HG02884 (cell line): ENCODE measurements around the gene TSTD1.
A peak's percentile ranks its signal among the peaks of the same experiment; 100 is the strongest.
"Not testable (repeated sequence)": the region's sequence is repeated elsewhere in the genome, so short reads cannot be mapped to it uniquely, and the experiment has no call there.

Experiments
- ATAC-seq: cut with Tn5 transposase; IDR thresholded peaks from one replicate; pipeline ENCODE4 v1.9.1; 2021; ENCODE audit warnings: mild to moderate bottlenecking, moderate library complexity; ENCODE audit not compliant: unreplicated experiment

The TSTD1 gene

GRCh38 chr1:161069241-161069640 lies 30.5 kb upstream of the TSTD1 start:
- no peak for ATAC-seq

GRCh38 chr1:161068306-161069234 lies 29.8 kb upstream of the TSTD1 start:
- no peak for ATAC-seq

DNA sequence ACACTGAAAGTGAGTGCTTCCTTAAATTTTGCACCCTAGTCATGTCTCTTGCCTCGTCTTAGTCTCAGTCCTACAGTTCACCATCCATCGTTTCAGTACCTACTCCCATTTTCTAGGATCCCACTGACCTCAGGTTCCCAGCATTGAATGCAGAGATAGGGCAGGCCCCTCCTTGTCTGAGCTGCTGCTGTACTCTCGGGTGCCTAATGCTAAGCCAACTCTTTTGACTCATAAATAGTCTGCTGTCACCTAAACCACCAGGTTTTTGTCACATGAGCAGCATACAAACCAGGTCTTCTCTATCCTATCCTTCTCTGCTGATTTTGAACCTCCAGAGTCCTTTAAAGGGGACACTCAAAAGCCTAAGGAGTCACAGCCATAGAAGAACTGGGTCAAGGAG lies 27.9 kb upstream of the TSTD1 start:
- no peak for ATAC-seq

DNA sequence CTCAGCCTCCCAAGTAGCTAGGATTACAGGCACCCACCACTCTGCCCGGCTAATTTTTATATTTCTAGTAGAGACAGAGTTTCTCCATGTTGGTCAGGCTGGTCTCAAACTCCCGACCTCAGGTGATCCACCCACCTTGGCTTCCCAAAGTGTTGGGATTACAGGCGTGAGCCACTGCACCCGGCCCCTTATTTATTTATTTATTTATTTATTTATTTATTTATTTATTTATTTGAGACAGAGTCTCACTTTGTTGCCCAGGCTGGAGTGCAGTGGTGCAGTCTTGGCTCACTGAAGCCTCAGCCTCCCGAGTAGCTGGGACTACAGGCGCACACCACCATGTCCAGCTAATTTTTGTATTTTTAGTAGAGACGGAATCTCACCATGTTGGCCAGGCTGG lies 26.9 kb upstream of the TSTD1 start:
- not testable (repeated sequence) for ATAC-seq

GRCh38 chr1:161063936-161064335 lies 25.2 kb upstream of the TSTD1 start:
- ATAC-seq = not testable (repeated sequence)

GRCh38 chr1:161061419-161061818 lies 22.7 kb upstream of the TSTD1 start:
- no peak for ATAC-seq

- ATAC-seq = no peak
Measured at GRCh38 chr1:161059293-161059692, 20.5 kb upstream of the TSTD1 start.

GRCh38 chr1:161054805-161055204 lies 16.0 kb upstream of the TSTD1 start:
- no peak for ATAC-seq

DNA sequence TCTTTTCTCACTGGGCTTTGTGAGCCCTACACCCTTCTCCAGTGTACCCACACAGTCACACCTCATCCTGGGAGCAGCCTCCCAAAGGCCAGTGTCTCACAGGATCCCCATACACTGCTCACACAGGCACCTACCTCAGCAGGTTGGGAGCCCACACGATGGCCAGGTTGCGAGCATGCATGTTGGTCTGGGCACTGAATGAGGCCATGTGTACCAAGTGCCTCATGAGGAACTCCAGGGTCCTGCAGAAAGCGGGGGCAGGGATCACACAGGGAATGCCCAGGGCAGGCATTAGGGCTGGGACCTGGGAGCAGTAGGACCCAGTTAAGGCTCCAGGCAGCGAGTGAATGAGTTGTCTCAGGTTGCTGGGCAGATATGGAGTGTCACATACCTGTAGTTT lies 15.5 kb upstream of the TSTD1 start:
- no peak for ATAC-seq

- ATAC-seq = no peak
Measured at GRCh38 chr1:161052899-161053298, 14.1 kb upstream of the TSTD1 start.

DNA sequence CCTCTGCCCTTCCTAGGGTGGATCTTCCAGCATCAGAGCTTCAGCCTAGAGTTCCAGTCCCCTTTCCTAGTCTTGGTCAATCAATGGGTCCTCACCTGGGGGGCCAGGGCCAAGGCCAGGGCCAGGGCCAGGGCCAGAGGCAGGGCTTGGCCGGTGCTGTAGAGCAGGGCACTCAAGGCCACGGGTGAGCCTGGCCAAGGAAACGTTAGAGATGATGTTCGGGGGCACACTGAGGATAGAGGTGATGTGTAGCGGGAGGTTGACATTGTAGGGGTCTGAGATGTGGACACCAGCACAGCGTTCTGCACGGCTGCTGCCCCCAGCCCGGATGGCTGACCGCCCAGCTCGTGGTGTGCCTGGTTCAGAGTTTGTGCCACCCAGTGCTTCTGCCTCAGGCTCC lies 12.5 kb upstream of the TSTD1 start:
- ATAC-seq = no peak

DNA sequence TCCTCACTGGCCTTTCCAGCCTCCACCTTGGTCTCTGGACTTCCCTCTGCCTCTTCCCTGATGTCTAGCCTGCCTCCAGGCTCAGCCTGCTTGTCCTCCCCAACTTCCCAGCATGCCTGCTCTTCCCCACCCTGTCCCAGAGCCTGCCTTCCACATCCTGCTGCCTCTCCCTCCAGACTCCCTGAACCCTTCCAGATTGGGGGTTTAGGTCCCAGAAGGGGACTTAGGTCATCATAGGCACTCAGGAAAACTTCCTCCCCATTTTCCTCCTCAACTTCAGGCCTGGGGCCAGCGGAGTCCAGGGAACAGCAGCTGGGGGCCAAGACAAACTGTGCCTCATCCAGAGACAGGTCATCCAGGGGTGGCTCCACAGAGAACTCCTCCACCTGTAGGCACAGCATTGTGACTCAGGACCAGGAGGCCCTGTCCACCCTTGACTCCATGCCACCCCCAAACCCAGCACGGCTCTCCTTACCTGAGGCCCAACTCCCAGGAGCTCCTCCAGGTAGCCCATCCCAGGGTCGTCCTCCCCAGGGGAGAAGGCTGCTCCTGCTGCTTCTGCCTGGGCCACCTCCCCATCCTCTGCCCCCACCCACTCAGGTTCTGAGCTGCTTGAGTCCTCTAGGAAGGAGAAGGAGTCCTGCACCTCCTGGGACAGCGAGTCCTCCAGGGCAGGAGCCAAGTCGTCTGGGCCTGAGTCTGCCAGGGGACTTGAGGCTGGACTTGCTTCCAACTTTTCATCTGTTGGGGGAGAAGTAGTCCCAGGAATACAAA lies 10.4 kb upstream of the TSTD1 start:
- no peak for ATAC-seq

GRCh38 chr1:161047436-161048420 lies 9.0 kb upstream of the TSTD1 start:
- ATAC-seq = no peak

- ATAC-seq = no peak
Measured at GRCh38 chr1:161046605-161047228, 8.0 kb upstream of the TSTD1 start.

- peak; percentile 64 for ATAC-seq
Measured at GRCh38 chr1:161045736-161046604, 7.2 kb upstream of the TSTD1 start, which contains the start of gene USF1. USF1 (minus strand) TSS chr1:161045977; CDS start chr1:161043275, 2,702 bp downstream.

- peak; percentile 34 for ATAC-seq
Measured at GRCh38 chr1:161044908-161045735, 6.4 kb upstream of the TSTD1 start.

DNA sequence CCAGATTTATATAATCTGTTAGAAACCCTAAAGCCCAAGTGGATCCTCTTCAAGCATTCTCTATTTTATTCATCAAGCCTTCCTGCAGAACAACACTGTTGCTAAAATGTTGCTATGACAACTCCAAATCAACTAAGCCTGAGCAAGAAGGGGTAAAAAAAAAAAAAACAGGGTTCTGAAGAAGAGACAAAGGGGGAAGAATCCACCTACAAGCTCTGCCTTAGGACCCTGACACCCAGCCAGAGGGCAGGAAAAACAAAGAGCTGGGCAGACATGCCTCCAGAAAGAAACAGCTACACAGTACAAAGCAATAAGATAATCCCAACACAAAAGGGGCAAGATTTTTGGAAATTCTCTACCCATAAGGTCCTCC lies 5.8 kb upstream of the TSTD1 start:
- no peak for ATAC-seq

DNA sequence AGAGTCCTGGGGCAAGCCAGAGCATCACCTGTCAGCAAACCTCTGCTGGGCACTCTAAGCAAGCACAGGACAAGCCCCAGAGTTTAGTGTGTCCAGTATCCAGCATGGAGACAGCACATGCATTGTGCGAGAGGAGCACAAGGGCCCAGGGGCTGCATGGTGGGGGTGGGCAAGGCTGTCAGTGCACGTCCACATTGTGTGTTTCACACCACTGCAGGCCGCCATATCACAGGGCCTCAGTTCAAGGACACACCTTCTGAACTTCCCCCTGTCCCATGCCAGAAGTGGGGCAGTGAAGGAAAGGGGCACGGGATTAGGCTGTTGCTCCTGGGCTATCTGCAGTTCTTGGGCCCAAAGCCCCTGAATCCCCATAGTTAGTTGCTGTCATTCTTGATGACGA lies 782 bp upstream of the TSTD1 start:
- no peak for ATAC-seq
